Measurements from ENCODE around the gene KRT3. TPM values are rescaled to one million over a fixed set of nuclear protein-coding genes. Genes with fewer than 3 reads are reported as not detected.

The KRT3 gene
- total and polyA plus RNA-seq, 2 donors (not counting 1 experiment from before 2014, with no cell fraction given) = not detected

- H3K27me3 ChIP-seq (replicated peaks in 1 of 4; ENCODE audit: control extremely low read depth in 1 of 4, control insufficient read depth in 3 of 4, insufficient read depth in 4 of 4, low read length in 3 of 4) = peaks cover 0 to 11% (median 0%) of the 10 kb centered on the region in 4 experiments
- Mint-ChIP-seq H3K27me3 (peaks cover 6% of the 10 kb centered on the region), H3K4me1 (no peaks in the 10 kb centered on the region), H3K9me3 (ENCODE audit: insufficient read depth) (no peaks in the 10 kb centered on the region), H3K4me3 (no peak overlapping the region), H3K27ac (no peak overlapping the region)
- H3K9me3 ChIP-seq (ENCODE audit: control extremely low read depth in 1 of 3, control insufficient read depth in 2 of 3, insufficient read depth in 1 of 3, low read length in 2 of 3) = peaks cover 0 to 24% (median 16%) of the 10 kb centered on the region in 3 donors
- ATAC-seq (ENCODE audit: low read depth) (no peak), DNase-seq (no peak)
- no peak overlapping the region for H3K4me2 ChIP-seq (replicated peaks; ENCODE audit: low read depth, low read length, poor library complexity, severe bottlenecking)
- no peaks in the 10 kb centered on the region for H3K36me3 ChIP-seq (replicated peaks in 1 of 2; ENCODE audit: control extremely low read depth in 1 of 2, control insufficient read depth in 1 of 2, extremely low read depth in 1 of 2, insufficient read depth in 2 of 2, low read length in 1 of 2)
- no peak overlapping the region for H3K4me3 ChIP-seq (ENCODE audit: control extremely low read depth in 1 of 5, extremely low read depth in 1 of 5, insufficient read depth in 1 of 5, low read depth in 2 of 5, low read length in 4 of 5)
- TF ChIP-seq EZH2 (IDR thresholded peaks at IDR 0.05; ENCODE audit: borderline replicate concordance, insufficient read depth, low read depth, low read length, poor library complexity, severe bottlenecking) (no peak), CTCF (IDR thresholded peaks at IDR 0.05) (no peak)
- CTCF ChIA-PET = no interaction called here
- no peaks in the 10 kb centered on the region for H4K20me1 ChIP-seq (ENCODE audit: control insufficient read depth, insufficient read depth, low read length, poor library complexity, severe bottlenecking)
- no peaks in the 10 kb centered on the region for H3K4me1 ChIP-seq (ENCODE audit: control insufficient read depth in 2 of 2, insufficient read depth in 2 of 2, low read length in 2 of 2)
- intact Hi-C loops (cut with micrococcal nuclease) = no loop called here
- H3K79me2 ChIP-seq (ENCODE audit: control insufficient read depth, insufficient read depth, low read length) = no peaks in the 10 kb centered on the region
- POLR2A ChIA-PET = no interaction called here
- 100% methylated on average over 1 of the region's 2 CpGs for WGBS (ENCODE audit: insufficient coverage)
- H3K9ac ChIP-seq (ENCODE audit: low read length) = no peak overlapping the region
- H2AFZ ChIP-seq (ENCODE audit: insufficient read depth, low read depth, low read length, poor library complexity, severe bottlenecking) = no peak overlapping the region
- H3K27ac ChIP-seq (ENCODE audit: low read length in 2 of 2) = no peak overlapping the region
Measured at GRCh38 chr12:52763991-52764390, 31.9 kb downstream of the KRT3 start.

DNA sequence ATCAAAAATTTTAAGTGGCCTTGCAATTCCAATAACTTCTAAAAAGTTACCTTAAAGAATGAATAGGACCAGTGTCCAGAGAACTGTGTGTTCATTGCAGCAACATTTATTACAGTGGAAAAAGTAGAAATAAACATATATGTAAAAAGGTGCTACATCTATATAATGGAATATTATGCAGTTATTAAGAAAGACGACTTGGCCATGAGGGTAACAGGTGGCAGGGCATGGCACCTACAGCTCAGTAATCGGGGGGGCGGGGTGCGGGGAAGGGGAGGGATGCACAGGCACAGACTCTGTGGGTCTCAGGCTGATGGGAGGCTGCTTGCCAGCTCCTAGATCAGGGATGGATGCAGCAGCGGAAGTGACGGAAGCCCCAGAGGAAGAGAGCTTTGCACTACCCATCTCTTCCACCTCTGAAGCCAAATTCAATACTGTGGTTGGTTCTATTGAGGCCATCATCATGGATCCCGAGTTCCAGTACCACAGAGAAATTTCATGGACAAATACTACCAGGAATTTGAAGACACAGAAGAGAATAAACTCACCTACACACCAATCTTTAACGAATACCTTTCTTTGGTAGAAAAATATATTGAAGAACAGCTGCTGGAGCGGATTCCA, 32.8 kb downstream of the KRT3 start:
- Histone ChIP-seq H2AFZ (ENCODE audit: insufficient read depth, low read depth, low read length, poor library complexity, severe bottlenecking) (no peak overlapping the region), H3K27ac (ENCODE audit: low read length in 2 of 2) (no peak overlapping the region), H3K4me2 (replicated peaks; ENCODE audit: low read depth, low read length, poor library complexity, severe bottlenecking) (no peak overlapping the region), H3K4me3 (ENCODE audit: control extremely low read depth in 1 of 5, extremely low read depth in 1 of 5, insufficient read depth in 1 of 5, low read depth in 2 of 5, low read length in 4 of 5) (no peak overlapping the region), H3K27me3 (replicated peaks in 1 of 4; ENCODE audit: control extremely low read depth in 1 of 4, control insufficient read depth in 3 of 4, insufficient read depth in 4 of 4, low read length in 3 of 4) (peaks cover 0 to 11% (median 0%) of the 10 kb centered on the region in 4 experiments), H3K79me2 (ENCODE audit: control insufficient read depth, insufficient read depth, low read length) (no peaks in the 10 kb centered on the region), H3K9me3 (ENCODE audit: control extremely low read depth in 1 of 3, control insufficient read depth in 2 of 3, insufficient read depth in 1 of 3, low read length in 2 of 3) (peaks cover 0 to 24% (median 16%) of the 10 kb centered on the region in 3 donors), H3K4me1 (ENCODE audit: control insufficient read depth in 2 of 2, insufficient read depth in 2 of 2, low read length in 2 of 2) (no peaks in the 10 kb centered on the region), H3K36me3 (replicated peaks in 1 of 2; ENCODE audit: control extremely low read depth in 1 of 2, control insufficient read depth in 1 of 2, extremely low read depth in 1 of 2, insufficient read depth in 2 of 2, low read length in 1 of 2) (no peaks in the 10 kb centered on the region), H4K20me1 (ENCODE audit: control insufficient read depth, insufficient read depth, low read length, poor library complexity, severe bottlenecking) (no peaks in the 10 kb centered on the region), H3K9ac (ENCODE audit: low read length) (no peak overlapping the region)
- Mint-ChIP-seq H3K27me3 (peaks cover 10% of the 10 kb centered on the region), H3K4me1 (no peaks in the 10 kb centered on the region), H3K9me3 (ENCODE audit: insufficient read depth) (peaks cover 3% of the 10 kb centered on the region), H3K27ac (no peak overlapping the region), H3K4me3 (no peak overlapping the region)
- WGBS (ENCODE audit: insufficient coverage) = 78% methylated on average over 5 of the region's 9 CpGs
- ChIA-PET CTCF (no interaction called here), POLR2A (no interaction called here)
- ATAC-seq (ENCODE audit: low read depth) (no peak), DNase-seq (no peak)
- TF ChIP-seq EZH2 (IDR thresholded peaks at IDR 0.05; ENCODE audit: borderline replicate concordance, insufficient read depth, low read depth, low read length, poor library complexity, severe bottlenecking) (no peak), CTCF (IDR thresholded peaks at IDR 0.05) (no peak)
- intact Hi-C loops (cut with micrococcal nuclease) = no loop called here
